ACC112 (cell line): ENCODE results near the gene RASA3.
A peak's percentile ranks its signal among the peaks of the same experiment; 100 is the strongest.
"Not testable (repeated sequence)": the region's sequence is repeated elsewhere in the genome, so short reads cannot be mapped to it uniquely, and the experiment has no call there.

Source experiments
- H2AFZ ChIP-seq: fragments of 200-600 bp; sonication (generic); one replicate; pipeline ENCODE4 v1.6.0; 2017; ENCODE audit warnings: antibody characterized with exemption, low read length; ENCODE audit not compliant: unreplicated experiment
- H3K27ac ChIP-seq: fragments of 200-600 bp; sonication (generic); 2 replicates; pipeline ENCODE4 v1.5.1; 2014; ENCODE audit warnings: low read depth, mild to moderate bottlenecking, antibody characterized with exemption, low read length, moderate library complexity
- H3K27me3 ChIP-seq: fragments of 200-600 bp; sonication (generic); 2 replicates; pipeline ENCODE4 v1.6.1; 2014; ENCODE audit warnings: mild to moderate bottlenecking, antibody characterized with exemption, low read length, moderate library complexity, mixed read lengths; ENCODE audit not compliant: insufficient read depth
- H3K36me3 ChIP-seq: fragments of 200-600 bp; sonication (generic); 2 replicates; pipeline ENCODE4 v1.6.1; 2016; ENCODE audit warnings: mild to moderate bottlenecking, antibody characterized with exemption, low read length, moderate library complexity, mixed read lengths; ENCODE audit not compliant: insufficient read depth
- H3K4me1 ChIP-seq: fragments of 200-600 bp; sonication (generic); one replicate; pipeline ENCODE4 v1.6.1; 2016; ENCODE audit warnings: low read length, mixed read lengths; ENCODE audit not compliant: insufficient read depth, unreplicated experiment, control insufficient read depth
- H3K4me3 ChIP-seq: fragments of 200-600 bp; sonication (generic); 2 replicates; pipeline ENCODE4 v1.5.1; 2014; ENCODE audit warnings: mild to moderate bottlenecking, low read depth, low read length
- H3K79me2 ChIP-seq: fragments of 200-600 bp; sonication (generic); one replicate; pipeline ENCODE4 v1.6.0; 2016; ENCODE audit warnings: low read length; ENCODE audit not compliant: control insufficient read depth, unreplicated experiment, insufficient read depth

RASA3 gene

DNA sequence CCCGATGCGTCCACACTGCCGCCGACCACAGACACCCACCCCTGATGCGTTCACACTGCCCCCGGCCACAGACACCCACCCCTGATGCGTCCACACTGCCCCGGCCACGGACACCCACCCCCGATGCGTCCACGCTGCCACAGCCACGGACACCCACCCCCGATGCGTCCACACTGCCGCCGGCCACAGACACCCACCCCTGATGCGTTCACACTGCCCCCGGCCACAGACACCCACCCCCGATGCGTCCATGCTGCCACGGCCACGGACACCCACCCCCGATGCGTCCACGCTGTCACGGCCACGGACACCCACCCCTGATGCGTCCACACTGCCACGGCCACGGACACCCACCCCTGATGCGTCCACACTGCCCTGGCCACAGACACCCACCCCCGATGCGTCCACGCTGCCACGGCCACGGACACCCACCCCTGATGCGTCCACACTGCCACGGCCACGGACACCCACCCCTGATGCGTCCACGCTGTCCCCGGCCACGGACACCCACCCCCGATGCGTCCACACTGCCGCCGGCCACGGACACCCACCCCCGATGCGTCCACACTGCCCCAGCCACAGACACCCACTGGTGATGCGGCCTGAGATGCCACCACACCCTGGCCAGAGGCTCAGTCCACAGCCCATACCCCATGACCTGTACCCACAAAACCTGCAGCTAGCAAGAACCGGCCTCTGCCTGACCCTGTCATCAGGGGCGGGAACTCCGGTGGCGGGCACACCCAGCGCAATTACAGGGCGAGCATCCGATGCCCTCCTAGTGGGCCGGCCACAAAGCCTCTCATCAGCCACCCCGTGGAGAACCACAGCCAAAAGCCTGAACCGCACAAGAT, 28.4 kb downstream of the RASA3 start:
- H3K4me3 ChIP-seq = no peak overlapping the region
- H3K36me3 ChIP-seq = no peaks in the 10 kb centered on the region
- H3K27me3 ChIP-seq = no peaks in the 10 kb centered on the region
- peaks cover 80% of the 10 kb centered on the region for H3K79me2 ChIP-seq
- H3K27ac ChIP-seq = no peak overlapping the region
- H3K4me1 ChIP-seq = peaks cover 26% of the 10 kb centered on the region
- no peak overlapping the region for H2AFZ ChIP-seq

- not testable (repeated sequence) for H3K27ac ChIP-seq, H3K27me3 ChIP-seq, H3K4me3 ChIP-seq, H3K36me3 ChIP-seq, H2AFZ ChIP-seq
- Histone ChIP-seq H3K4me1 (peaks cover 30% of the 10 kb centered on the region), H3K79me2 (peaks cover 79% of the 10 kb centered on the region)
Measured at GRCh38 chr13:114103289-114103621, 29.2 kb downstream of the RASA3 start.

DNA sequence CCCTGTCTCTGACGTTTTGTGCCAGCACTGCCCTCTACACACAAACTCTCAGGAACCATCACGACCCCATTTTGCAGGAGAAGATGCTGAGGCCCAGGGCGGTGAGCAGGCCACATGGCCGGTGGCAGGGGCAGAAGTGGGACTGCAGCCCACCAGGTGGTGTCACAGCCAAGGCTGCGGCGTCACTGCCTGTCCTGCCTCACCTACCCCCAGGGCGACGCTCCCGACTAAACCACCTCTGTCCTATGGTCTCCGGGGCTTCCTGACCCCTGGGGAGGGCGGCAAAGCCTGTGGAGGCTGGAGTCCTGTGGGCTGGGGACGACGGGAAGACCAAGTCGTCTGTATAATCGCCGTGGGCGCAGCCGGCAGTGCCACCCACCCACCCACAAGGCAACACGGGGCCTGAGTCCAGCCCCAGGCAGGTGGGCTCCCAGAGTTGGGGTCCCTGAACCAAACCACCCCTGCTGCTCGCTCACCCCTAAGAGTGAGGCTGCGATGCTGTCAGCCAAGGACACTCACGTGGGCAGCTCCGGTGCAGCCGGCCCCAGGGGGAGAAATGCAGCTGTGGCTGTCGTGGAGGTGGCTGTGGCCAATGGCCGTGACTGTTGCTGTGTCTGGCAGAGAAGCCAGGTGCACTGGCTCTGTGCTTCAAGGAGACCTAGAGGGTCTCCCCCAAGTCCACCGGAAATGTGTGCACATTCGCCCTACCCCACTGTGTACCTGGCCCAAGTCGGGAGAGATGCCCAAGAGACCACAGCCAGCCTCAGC, 29.7 kb downstream of the RASA3 start:
- no peak overlapping the region for H3K27ac ChIP-seq

GRCh38 chr13:114102131-114102520, 30.3 kb downstream of the RASA3 start:
- Histone ChIP-seq H3K79me2 (peaks cover 79% of the 10 kb centered on the region), H2AFZ (no peak overlapping the region), H3K4me1 (peaks cover 22% of the 10 kb centered on the region), H3K4me3 (no peak overlapping the region), H3K27me3 (no peaks in the 10 kb centered on the region), H3K27ac (no peak overlapping the region), H3K36me3 (no peaks in the 10 kb centered on the region)

More for the DNA sequence above, 29.7 kb downstream of the RASA3 start:
- Histone ChIP-seq H3K27me3 (no peaks in the 10 kb centered on the region), H3K36me3 (no peaks in the 10 kb centered on the region), H3K4me3 (no peak overlapping the region), H3K79me2 (peaks cover 79% of the 10 kb centered on the region), H3K4me1 (peaks cover 27% of the 10 kb centered on the region), H2AFZ (no peak overlapping the region)

DNA sequence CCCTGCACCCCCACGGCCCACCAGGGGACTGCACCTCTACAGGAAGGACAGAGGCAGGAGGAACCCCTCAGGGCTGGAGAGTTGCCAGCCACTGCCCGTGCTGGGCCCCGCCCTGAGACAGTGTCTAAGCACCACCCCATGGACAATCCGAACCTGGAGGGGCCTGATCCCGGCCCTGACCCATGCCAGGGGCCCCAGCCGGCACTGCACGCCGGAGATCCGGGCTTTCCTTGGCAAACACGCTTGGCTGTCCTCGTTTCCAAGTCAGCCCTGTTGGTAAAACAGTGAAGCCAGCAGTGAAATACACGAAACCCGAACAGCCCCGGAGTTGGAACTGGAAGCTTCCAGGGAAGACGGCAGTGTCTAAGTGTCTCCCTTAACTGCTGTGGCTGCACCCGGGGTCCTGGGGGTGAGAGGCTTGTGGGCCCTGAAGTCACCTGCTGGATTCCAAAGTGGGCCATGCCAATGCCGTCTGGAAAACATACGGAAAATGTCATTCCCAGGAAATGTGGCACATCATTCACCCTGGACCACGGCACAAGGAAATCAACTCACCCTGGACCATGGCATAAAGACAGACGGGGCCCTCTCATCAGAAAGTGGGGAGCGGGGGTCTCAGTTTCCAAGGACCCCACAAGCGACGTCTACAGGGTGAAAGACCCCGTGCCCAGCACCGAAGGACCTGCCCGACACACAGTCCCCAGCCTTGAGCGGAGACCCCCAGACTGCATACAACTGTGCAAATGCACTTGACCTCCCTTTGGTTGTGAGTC, 30.9 kb downstream of the RASA3 start:
- Histone ChIP-seq H3K36me3 (no peaks in the 10 kb centered on the region), H3K79me2 (peaks cover 79% of the 10 kb centered on the region), H3K27me3 (no peaks in the 10 kb centered on the region), H3K4me1 (peaks cover 18% of the 10 kb centered on the region), H3K27ac (0 out of 2 replicates have a peak overlapping the region, but pooled peaks have one; percentile 16), H3K4me3 (no peak overlapping the region), H2AFZ (no peak overlapping the region)

GRCh38 chr13:114100446-114101357, 31.7 kb downstream of the RASA3 start:
- peaks cover 12% of the 10 kb centered on the region for H3K4me1 ChIP-seq
- H3K79me2 ChIP-seq = peaks cover 79% of the 10 kb centered on the region
- no peak overlapping the region for H3K4me3 ChIP-seq
- H2AFZ ChIP-seq = no peak overlapping the region
- H3K27me3 ChIP-seq = no peaks in the 10 kb centered on the region
- no peaks in the 10 kb centered on the region for H3K36me3 ChIP-seq
- 0 out of 2 replicates have a peak overlapping the region, but pooled peaks have one; percentile 16 for H3K27ac ChIP-seq

DNA sequence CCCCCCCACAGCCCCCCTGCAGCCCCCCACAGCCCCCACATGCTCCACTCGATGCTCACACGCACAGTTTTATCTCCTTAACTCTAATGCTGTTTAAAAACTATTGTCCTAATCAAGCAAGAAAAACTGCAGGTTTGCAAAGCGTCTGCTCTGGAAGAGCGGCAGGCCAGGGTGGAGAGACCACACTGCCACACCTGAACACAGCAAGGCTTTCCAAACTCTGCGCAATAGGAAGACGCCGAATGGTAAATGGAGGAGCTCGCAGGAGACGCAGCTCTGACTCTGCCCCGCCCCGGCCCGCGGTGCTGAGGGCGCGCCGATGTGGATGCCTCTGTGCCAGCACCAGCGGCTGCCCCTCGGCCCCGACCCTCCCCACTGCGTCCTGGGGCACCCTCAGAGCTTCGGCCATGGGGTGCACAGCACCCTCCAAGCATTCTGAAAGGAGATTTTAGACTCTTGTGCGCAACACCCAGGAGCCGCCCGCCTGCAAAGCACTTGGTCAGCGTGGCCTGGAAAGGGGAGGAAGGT, 32.4 kb downstream of the RASA3 start:
- Histone ChIP-seq H3K27ac (no peak overlapping the region), H2AFZ (no peak overlapping the region), H3K36me3 (no peaks in the 10 kb centered on the region), H3K79me2 (peaks cover 79% of the 10 kb centered on the region), H3K27me3 (no peaks in the 10 kb centered on the region), H3K4me3 (no peak overlapping the region), H3K4me1 (peaks cover 11% of the 10 kb centered on the region)

DNA sequence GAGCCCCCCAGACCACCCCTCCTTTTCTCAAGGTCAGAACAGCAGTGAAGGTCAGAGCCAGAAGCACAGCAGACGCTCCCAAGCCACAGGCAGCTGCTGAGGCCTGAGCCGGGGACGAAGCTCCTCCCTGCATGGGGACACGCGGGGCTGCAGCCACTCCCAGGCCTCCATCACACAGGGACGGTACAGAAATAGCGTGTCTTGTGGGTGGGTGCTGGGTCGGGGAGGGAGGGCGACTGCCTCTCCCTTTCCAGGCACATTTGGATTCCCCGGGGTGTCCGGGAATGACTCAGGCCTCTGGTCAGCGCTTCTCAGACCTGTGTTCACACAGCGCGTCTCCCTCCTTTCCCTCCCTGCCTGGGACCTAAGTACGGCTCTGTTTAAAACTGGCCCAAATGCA, 33.2 kb downstream of the RASA3 start:
- H3K27me3 ChIP-seq = no peaks in the 10 kb centered on the region
- no peak overlapping the region for H2AFZ ChIP-seq
- no peaks in the 10 kb centered on the region for H3K36me3 ChIP-seq
- H3K79me2 ChIP-seq = peaks cover 75% of the 10 kb centered on the region
- H3K27ac ChIP-seq = peak overlapping the region; percentile 69
- peaks cover 11% of the 10 kb centered on the region for H3K4me1 ChIP-seq
- H3K4me3 ChIP-seq = peak overlapping the region; percentile 51; the same call in 1 of the 2 replicates

DNA sequence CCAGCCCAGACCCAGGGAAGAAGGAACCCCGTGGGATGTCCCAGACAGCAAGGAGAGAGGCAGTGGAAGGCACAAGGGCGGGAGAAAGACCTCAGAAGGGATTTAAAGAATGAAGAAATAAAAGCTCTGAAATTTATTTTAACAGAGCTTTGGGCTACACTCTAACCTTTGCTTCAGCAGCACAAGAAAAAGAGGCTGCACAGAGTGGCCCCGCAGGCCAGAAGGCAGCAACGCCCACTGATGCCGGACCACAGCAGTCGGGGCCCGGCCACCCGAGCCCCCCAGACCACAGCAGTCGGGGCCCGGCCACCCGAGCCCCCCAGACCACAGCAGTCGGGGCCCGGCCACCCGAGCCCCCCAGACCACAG, 33.8 kb downstream of the RASA3 start:
- Histone ChIP-seq H3K4me3 (peak overlapping the region; percentile 51), H3K79me2 (peaks cover 76% of the 10 kb centered on the region), H3K4me1 (peaks cover 11% of the 10 kb centered on the region), H3K27ac (peak overlapping the region; percentile 69)
- H3K27me3 ChIP-seq, H3K36me3 ChIP-seq, H2AFZ ChIP-seq: not testable (repeated sequence)
